GM21825 (cell line): ENCODE measurements around the gene SUFU.

Experiments used
- ATAC-seq: cut with Tn5 transposase; IDR thresholded peaks from one replicate; pipeline ENCODE4 v1.9.1; 2021; ENCODE audit warnings: mild to moderate bottlenecking, moderate library complexity; ENCODE audit not compliant: unreplicated experiment

Gene SUFU

DNA sequence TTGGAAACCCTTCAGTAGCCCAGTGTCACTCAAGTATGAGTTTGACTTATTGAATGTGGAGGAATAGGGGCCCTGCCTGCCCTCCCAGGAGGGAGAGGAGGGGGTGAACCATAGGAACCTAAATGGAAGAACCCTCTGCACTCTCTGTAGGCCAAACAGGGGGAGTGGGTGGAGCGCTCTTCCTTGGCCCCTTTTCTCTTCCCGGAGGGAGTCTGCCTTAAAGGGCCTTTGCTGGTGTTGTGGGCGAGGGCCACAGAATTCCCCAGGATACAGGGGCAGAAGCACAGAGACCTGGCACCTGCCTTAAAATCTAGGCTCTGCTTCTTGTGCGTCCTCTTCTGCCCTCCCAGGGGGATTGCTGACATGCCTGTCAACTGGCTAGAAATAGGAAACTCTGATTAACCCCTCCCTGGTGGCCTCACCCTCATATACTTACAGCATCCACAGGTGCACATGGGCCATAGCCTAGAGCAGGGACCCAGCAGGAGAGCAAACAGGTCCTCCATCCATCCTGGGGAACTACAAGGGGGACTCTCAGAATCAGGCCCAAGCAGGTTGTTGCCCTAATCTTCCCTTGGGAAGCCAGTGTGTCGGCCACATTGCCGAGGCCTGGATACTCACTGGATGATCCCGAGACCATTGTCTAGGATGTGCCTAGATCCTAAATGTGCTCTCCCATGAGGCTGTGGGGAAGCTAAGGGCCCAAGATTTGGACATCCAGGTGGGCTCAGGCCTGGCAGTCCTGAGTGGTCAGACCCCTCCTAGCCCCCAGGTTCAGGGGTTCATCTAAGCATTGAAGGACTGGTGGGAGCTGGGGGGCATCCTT lies 143.9 kb downstream of the SUFU start:
- ATAC-seq: no peak

DNA sequence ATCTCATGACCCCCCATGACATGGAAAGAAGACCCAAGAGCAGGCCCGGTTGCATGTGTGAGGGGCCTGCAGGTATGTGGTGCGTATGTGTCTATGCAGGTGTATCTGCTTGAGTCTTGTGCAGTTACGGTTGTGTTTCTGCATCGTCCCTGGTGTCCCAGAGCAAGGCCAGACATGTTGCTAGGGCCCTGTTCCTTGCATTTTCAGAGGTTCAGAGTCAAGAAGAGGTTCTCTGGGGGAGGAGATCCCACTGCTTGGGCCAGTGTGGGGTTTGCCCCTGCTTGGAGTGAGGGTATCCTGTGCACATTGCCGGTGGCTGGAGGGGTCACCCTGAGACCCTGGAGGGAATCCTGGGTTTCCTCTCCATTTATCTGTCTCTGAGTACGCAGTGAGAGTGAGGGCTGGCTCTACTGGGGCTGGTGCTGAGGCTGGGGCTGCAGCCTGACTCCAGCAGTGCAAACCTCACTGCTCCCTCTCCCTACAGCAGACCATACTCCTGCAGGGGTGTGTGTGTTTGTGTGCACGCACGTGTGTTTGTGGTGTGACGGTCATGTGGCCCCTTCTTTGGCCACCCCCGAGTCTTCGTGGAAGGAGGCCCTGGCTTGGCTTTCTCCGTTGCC lies 144.6 kb downstream of the SUFU start:
- ATAC-seq: no peak

DNA sequence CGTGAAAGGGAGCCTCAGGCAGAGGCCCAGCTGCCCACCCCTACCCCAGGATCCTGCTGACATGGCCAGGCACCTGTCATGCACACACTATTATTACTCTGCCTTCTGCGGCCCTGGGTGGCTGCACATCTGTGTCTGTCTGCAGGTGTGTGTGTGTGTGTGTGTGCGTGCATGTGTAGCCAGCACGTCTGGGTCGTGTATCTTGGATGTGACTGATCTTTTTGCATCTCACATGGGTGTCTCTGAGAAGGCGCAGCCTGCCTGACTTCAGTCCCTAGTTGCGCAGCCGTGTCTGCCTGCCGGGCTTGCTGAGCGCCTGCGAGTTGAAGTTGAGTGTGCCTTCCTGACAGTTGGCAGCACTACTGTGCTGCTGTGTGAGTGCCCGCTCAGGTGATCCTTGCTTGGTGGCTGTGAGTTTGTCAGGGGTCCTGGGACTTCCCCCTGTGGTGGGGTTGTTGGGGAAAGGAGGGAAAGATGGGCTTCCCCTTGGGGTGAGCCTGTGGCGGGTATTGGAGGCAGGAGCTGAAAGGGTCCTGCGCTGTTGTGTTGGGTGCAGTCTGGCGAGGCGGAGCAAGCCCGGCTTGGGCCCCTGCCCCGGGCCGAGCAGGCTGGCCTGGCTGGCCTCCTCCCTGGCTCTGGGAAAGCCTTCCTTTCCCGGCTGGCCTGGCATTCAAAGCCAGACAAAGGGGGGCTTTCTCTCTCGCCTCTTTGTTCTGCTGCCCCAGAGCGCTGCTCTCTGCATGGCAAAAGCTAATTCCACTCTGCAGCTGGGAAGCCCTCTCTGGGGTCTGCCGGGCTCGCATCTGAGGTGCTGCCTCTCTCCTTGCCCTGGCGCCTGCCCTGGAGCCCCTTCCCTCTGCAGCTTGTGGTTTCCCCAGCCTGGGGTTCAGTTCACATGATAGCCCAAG lies 145.4 kb downstream of the SUFU start:
- no peak for ATAC-seq

DNA sequence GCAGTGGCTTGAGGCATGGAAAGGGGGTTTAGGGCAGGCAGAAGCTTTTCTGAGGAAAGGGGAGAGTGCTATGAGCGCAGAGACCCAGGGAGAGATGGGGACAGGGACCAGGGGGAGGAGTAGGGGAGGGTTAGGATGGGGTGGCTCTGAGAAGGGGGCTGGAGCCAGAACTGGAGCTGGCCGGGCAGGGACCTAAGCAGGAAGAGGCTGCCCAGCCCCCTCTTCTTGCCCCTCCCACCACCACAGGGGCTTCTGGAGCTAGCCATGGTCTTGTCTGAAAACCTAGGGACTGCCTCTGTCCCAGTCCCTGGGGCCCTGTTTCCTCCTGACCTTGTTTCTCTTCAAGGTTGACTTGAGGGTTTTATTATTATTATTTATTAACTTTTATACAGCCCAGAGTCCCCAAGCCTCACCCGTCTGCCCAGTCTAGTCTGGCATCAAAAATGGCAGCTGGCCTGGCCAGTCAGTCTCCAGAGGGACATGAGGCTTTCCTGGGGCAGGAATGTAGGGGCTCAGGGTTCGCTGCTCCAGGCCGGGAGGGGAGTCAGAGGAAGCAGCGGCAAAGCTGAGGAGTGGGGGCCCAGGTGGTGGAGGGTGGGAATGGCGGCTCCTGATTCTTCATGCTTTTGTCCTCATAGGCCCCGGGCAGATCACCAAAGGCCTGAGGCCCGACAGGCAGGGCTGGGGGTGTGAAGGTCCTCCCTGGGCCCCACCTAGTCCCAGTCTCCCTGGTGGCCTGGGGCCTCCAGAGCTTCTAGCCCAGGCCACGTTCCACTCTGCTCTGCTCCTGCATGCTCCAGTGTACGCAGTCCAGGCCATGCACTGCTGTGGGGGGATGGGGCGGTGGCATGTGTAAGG lies 146.3 kb downstream of the SUFU start:
- ATAC-seq: no peak

DNA sequence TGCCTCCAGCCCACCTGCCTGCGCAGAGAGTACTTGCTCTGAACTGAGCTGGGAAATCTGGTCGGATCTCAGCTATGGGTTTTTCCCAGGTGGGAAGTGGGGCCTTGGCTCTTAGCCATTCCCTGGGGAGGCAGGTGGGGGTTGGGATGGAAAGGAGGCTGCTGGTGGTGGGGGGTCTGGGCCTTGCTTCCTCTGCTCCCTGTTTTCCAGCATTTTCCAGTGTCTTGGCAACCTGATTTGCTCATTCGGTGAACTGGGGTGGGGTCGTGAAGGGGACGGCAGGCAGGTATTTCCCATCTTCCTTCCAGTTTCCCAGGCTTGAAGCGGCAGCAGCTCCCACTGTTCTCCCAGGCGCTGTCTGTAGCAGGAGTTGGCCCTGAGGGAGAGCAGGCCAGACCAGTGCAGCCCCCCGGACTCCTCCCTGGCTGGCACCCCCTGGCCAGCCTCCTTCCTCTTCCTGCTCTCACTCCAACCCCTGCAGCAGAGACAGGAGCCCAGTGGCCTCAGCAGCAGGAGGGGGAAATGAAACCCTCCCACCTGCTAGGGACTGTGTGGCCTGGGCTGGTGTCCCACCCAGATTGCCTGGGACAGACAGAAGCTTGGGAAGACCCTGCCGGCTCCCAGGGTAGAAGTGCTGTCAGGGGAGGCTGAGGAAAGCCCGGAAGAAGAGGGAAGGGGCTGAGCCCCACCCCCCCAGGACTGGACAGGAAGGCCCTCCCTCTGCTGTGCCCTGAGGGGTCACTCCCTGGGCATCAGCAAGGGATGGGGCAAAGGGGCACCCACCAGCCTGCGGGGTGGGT lies 147.1 kb downstream of the SUFU start:
- no peak for ATAC-seq

DNA sequence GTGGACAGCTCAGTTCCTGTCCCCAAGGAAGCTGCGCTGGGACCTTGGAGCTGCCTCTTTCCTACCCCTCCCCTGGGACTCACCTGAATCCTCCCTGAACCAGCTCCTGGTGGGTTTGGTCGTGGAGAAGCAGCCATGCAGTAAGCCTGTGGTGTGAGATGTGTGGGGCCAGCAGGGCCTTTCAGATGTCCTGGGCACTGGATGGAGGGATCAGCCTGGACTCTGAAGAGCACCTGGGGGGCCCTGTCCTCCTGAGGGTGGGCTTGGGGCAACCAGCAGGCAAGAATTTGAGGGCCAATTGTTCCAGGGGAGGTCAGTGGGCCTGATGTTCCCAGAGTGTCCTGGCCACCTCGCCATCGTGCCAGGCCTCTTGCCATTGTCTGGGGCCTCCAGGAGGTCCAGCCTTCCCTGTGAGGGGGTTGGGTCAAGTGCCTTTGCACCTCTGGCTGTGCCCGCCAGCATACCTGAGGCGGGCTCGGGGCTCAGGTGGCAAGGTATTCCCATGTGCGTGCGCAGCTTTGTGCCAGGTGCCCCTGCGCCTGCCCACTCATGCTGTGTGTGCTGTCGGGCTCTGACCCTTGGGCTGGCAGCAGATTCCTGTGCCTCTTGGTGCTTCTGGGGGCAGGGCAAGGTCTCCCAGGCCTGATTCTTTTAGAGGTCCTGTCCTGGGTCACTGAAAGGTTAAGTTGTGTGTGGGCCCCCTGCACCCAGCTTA lies 147.8 kb downstream of the SUFU start:
- ATAC-seq: peak; percentile 3

DNA sequence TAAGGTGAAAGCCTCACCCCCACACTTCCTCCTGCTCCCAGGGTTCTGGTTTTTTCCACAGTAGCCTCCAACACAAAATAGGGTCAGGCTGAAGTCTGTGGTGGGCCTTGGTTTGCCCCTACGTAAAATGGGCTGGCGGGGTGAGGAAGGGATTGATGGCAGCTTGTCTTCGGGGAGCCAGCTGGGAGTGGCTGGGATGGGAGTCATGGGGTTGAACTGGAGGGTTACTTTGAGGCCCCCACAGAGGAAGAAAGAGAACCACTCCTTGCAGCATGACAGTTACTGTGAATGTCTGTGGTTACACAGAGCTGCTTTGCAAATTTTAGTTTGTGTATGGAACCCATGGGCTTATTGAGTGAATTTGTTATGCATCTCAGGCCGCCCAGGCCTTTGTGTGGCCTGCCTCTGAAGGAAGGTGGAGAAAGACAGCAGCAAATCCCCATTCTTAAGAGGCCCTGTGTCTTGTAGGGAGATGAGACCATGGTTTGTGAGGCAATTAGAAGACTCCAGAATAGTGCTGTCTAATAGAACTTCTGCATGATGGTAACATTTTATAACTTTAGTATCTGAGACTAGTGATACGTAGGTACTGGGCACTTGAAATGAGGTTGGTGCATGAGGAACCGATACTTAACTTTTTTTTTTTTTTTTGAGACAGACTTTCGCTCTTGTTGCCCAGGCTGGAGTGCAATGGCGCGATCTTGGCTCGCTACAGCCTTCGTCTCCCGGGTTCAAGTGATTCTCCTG lies 148.6 kb downstream of the SUFU start:
- ATAC-seq: peak; percentile 31

DNA sequence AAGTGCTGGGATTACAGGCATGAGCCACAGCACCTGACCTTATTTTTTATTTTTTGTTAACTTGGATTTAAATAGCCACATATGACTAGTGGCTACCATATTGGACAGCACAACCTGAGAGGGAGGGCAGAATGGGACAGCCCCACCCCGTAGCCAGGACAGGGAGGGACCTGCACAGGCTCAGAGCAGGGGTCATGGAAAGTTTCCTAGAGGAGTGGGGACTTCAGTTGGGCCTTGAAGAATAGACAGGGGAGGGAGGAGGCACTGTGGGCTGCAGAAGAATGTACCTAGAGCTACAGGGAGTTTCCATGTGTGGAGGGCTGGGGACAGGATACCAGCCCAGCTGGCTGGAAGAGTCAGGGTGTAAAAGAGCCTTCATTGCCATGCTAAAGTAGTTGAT lies 149.3 kb downstream of the SUFU start:
- no peak for ATAC-seq

DNA sequence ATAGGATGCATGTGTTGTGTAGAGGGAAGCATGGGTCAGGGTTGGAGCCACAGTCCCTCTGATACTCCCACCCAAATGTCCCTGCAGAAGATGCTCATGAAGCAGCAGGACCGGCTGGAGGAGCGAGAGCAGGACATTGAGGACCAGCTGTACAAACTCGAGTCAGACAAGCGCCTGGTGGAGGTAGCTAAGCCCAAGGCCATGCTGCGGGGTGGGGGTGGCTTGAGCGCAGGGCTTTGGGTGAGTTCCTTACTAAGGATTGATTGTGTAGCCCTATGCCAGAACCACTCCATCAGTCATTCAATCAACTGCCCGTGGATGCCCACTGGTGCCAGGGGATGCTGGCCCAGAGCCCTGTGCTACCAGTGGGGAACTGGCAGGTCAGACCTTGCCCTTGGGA lies 150.8 kb downstream of the SUFU start:
- no peak for ATAC-seq

DNA sequence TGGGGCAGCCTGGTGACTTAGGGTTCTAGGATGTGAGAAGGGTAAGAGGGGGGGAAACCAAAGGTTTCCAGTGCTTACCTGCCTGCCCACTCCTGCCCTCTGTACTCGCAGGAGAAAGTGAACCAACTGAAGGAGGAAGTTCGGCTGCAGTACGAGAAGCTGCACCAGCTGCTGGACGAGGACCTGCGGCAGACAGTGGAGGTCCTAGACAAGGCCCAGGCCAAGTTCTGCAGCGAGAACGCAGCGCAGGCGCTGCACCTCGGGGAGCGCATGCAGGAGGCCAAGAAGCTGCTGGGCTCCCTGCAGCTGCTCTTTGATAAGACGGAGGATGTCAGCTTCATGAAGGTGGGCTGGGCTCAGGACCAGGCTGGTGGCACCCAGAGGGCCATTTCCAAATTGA lies 151.2 kb downstream of the SUFU start:
- no peak for ATAC-seq

DNA sequence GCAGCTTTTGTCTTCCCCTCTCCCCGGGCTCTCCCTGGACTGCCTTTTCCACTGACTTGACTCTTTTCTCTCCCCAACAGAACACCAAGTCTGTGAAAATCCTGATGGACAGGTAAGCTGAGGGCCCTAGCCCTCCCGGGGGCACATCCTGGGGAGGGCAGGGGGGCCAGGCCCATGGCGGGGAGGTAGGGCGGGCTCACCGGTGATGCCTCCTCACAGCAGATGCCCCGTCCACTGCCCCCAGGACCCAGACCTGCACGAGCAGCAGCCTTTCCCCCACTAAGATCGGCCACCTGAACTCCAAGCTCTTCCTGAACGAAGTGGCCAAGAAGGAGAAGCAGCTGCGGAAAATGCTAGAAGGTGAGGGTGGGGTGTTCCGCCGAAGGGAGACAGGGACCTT lies 152.3 kb downstream of the SUFU start:
- ATAC-seq: no peak

DNA sequence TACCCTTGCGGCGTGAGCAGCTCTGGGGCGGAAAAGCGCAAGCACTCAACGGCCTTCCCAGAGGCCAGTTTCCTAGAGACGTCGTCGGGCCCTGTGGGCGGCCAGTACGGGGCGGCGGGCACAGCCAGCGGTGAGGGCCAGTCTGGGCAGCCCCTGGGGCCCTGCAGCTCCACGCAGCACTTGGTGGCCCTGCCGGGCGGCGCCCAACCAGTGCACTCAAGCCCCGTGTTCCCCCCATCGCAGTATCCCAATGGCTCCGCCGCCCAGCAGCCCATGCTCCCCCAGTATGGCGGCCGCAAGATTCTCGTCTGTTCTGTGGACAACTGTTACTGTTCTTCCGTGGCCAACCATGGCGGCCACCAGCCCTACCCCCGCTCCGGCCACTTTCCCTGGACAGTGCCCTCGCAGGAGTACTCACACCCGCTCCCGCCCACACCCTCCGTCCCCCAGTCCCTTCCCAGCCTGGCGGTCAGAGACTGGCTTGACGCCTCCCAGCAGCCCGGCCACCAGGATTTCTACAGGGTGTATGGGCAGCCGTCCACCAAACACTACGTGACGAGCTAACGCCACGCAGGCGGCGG lies 153.1 kb downstream of the SUFU start:
- ATAC-seq: no peak

DNA sequence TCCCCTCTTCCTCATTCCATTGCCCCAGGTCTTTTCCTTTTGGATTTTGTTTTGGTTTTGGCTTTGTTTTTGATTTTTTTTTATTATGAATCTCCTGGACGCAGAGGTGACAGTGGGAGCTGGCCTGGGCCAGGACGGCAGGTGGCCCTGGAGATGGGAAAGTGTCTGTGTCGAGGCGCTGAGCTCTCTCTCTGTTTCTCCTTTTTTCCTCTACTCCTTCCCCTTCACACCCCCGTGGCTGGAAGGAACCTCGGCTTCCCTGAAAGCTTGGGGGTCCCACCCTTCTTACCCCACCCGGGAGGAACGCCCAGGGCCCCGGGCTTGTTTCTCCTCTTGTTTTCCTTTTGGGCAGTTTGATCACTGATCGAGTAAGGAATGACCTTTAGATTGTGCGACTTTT lies 153.7 kb downstream of the SUFU start:
- no peak for ATAC-seq

DNA sequence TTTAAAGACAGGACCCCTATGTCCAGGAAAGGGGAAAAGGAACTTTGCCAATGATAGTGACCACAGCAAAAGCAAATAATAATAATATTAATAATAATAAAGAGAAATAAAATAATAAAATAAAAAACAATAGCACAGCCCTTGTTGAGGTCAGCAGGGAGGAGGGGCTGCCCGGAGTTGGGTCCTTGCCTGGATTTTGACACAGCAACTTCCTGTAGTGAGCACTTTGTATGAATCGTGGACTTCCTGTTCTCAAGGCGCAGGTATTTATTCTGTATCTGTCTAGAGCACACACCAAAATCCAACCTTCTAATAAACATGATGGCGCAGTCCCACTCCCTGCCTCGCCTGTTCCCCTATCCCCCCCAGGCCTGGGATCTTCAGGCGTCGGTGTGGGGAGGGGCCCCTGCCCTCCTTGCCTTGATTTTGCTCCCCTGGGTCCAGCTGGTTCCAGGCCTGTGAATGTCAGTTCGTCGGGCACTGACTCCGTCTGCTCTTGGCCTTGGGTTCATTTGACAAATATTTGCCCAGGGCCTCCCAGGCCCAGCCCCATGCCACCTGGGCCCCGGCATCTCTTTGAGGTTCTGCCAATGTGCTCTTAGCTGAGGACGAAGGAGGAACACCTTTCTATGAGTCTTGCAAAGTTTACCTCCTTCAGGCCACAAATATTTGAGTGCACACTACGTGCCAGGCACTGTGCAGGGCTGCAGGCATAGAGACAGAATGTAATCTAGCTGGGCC lies 154.4 kb downstream of the SUFU start:
- ATAC-seq: no peak

DNA sequence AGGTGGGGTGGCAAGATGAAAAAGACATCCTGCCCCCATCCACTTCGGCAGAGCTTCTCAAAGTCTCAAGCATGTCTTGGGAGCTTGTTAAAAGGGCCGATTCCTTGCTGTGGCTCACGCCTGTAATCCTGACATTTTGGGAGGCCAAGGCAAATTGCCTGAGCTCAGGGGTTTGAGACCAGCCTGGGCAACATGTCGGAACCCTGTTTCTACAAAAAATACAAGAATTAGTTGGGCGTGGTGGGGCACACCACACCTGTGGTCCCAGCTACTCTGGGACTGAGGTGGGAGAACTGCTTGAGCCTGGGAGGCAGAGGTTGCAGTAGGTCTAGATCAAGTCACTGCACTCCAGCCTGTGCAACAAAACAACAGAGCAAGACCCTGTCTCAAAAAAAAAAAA lies 155.0 kb downstream of the SUFU start:
- ATAC-seq: no peak

DNA sequence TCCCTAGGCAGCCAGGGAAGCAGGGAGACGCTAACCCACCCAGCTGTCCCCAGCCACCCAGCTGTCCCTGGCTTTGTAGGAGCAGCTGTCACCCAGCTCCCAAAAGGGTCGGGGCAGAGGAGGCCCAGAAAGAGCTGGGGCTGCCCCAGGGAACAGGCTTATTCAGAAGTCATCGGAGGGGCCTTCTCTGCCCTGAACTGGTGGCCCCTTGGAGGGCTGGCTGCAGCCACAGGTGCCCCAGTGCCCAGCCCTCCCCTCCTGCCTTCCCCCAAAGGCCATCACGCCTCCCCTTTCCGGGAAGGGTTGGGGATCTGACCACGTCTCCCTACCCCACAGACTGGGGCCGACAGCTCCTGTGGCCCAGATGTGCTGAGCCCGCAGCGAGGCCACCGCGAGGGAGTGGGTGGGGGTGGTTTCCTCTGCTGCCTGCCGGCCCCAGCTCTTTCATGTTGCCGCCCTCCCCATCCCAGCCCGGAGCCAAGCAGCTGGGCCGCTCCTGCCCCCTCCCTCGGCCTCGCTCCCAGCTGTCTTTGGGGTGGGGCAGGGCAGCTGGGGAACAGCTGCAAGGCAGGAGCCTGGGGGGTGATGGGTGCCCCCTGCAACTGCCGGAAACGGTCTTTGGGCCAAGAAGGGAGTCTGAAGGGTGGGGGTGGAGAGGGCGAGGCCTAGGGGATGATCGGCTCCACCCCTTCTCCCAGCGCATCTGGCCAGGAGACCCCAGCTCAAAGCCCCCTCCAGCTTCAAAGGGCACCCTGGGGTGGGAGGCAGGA lies 157.3 kb downstream of the SUFU start:
- ATAC-seq: peak; percentile 83

DNA sequence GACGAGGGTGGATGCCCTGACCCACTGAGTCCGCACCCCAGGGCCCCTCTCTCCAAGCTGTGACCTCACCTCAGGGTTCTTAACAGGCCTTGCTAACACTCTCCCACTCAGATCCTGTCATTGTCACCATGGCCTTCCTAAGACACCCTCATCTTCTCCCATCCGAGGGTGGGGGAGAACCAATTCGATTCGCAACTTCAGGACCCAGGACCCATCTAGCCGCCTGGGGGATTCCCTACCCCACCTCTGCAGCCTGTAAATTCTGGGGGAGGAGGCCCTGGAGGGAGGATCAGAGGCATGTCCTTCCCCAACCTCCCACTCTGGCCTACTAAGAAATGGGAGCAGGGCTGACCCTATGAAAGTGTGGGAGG lies 157.9 kb downstream of the SUFU start:
- ATAC-seq: no peak
